ENCODE results near the gene TMEM225B.
"Not testable (repeated sequence)": the region's sequence is repeated elsewhere in the genome, so short reads cannot be mapped to it uniquely, and the experiment has no call there.

The TMEM225B gene

GRCh38 chr7:99579956-99580777, 17.9 kb upstream of the TMEM225B start:
- DNase-seq: peak; percentile 41

- DNase-seq: not testable (repeated sequence)
Measured at GRCh38 chr7:99580778-99581332, 17.2 kb upstream of the TMEM225B start.

GRCh38 chr7:99588868-99589267, 9.2 kb upstream of the TMEM225B start:
- no peak for DNase-seq

DNA sequence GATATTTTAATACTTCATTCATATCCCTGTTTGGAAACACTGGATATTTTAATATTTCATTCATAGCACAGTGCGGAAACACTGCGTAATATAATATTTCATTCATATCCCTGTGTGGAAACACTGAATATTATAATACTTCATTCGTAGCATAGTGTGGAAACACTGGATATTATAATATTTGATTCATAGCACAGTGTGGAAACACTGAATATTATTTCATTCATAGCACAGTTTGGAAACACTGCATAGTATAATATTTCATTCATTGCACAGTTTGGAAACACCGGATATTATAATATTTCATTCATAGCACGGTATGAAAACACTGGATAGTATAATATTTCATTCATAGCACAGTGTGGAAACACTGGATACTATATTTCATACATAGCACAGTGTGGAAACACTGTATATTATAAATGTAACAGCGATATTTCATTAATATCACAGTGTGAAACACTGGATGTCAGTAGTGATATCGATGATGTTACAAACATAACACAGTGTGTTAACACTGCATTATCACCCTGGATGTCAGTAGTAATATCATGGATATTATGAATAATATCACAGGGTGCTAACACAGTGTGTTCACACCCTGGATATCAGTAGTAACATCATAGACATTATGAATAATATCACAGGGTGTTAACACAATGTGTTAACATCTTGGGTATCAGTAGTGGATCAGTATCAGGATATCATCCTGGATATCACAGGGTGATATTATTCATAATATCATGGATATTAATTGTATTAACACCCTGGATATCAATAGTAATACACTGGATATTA, 2.9 kb upstream of the TMEM225B start:
- DNase-seq: no peak

DNA sequence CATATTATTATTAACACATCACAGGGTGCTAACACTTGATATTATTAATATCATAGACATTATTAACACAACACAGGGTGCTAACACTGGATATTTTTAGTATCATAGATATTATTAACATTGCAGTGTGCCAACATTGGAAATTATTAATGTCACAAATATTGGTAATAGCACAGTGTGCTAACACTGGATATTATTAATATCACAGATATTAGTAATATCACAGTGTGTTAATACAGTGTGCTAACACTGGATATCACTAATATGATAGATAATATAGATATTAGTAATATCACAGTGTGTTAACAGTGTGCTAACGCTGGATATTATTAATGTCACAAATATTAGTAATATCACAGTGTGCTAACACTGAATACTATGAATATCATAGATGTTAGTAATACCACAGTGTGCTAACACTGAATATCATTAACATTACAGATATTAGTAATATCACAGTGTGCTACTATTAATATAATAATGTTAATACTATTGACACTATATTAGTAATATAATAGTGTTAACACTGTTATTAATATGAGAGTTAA, 1.6 kb upstream of the TMEM225B start:
- DNase-seq: no peak

DNA sequence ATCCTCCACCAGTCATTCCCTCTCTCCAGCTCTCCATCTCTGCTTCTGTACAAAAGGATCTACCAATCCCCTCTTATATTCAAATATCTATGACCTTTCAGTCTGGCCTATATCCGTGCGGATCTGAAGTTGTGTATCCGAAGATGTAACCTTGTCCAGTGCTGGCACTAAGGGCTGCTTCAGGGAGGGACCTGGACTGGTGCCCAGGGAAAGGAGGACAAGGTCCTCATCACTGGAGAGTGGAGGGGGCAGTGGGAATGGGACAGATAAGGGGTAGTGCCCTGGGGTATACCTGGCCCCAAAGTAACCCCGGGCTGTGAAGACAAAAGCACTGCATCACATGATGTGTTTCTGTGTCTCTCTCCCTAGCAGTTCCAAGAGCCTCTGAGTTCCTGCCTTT, 1.8 kb downstream of the TMEM225B start:
- no peak for DNase-seq

DNA sequence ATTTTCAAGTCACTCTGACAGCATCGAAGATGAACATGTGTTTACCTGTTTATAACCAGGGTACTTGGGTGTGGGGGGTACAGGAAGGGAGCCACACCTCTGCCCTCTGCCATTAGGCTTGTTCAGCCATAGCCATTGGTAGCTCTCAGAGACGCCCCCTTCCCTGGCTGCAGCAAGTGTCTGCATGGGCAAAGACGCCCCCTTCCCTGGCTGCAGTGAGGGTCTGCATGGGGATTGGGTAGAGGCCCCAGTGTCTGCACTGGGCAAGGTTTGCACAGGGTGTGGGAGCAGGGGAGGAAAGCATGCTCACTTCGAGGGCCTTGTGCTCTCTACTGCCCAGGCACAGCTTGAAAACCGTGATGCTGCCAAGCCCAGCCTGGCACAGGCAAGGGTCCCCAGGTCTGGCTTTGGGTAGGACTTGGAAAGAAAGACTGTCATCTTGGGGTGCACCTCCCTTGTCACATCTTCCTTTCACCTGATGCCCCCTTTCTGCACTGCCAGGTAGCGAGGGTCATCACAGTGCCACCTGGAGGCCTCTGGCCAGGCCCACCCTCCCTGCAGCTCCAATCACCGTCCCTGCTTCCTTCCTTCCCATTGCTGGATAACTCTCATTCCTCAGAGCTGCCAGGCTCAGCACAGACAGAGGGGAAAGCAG, 3.7 kb downstream of the TMEM225B start:
- no peak for DNase-seq

DNA sequence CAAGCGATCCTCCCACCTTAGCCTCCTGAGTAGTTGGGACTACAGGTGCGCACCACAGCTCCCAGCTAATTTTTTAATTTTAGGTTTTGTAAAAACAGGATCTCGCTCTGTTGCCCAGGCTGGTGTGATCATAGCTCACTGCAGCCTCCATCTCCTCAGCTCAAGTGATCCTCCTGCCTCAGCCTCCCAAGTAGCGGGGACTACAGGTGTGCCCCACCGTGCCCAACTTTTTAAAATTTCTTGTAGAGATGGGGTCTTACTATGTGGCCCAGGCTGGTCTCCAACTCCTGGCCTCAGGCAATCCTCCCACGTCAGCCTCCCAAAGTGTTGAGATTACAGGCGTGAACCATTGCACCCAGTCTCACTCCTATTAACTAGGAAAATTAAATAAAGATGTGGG, 7.5 kb downstream of the TMEM225B start:
- no peak for DNase-seq

DNA sequence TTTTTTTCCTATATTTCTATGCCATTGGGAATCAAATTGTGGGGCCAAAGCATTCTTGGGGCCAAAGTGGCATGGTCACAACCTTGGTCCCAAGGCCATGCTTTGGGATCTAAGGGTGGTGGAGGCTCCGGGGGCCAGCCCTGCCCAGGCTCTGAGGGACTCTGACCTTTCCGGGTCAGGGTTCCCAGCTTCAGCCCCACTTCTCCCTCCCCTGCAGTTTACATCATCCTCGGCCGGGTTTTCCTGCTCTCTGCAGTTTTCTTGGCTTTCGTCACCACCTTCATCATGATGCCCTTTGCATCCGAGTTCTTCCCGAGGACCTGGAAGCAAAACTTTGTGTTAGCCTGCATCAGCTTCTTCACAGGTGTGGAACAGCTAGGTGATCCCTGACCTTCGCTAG, 8.5 kb downstream of the TMEM225B start:
- DNase-seq: no peak

- no peak for DNase-seq
Measured at GRCh38 chr7:99607548-99607947, 9.5 kb downstream of the TMEM225B start.

DNA sequence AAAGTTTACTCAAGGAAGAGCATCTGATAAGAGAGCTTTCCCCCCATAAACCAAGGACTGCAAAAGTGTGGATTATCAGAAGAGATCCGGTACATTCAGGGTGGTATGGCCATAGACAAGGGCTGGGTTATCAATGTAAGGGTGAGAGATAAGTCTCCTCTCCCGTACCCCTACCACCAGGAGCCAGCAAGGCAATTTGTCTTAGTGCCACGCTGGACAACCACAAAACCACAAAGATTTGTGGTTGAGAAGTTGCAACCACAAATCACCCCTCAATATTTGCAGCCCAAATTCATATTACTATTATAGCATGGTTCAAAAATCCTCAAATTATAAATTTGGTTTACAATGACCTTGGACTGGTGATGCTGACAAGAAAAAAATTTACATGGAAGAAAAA, 16.4 kb downstream of the TMEM225B start:
- no peak for DNase-seq

GRCh38 chr7:99615989-99616358, 17.9 kb downstream of the TMEM225B start:
- DNase-seq: no peak

DNA sequence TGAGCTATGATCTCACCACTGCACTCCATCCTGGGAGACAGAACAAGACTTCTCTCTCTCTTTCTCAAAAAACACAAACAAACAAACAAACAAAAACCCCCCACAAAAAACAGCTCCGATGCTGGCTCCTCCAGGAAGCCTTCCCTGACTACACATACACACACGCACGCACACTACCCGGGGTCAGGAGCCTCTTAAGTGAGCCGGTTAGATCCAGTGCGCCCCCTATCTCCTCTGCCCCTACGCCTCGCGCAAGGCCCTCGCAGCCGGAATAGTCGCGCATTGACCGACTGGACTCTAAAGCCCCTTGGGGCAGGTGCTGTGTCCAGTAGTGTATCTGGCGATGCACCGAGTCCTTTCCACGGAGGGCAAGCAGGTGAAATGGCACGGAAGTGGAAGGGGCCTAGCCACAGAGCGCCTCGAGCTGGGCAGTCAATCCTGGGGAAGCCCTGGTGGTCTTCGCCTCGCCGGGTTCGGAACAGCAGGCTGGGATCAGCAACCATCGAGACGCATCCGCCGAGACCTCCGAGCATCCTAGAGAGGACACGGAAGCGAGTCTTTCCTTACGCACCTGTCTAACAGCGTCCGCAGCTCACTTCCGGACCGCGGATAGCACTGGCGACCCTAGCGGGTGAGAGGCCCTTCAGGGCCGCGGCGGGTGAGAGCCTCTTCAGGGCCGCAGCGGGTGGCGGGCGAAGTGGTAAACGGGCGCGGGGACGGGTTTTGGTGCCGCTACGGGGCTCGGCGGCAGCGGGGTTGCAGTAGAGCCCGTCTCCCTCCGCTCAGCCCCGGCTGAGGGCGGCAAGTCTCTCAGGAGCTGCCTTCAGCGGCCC, 18.5 kb downstream of the TMEM225B start, which contains the start of gene ZSCAN25:
ZSCAN25 (plus strand) TSS at position 588 of the 833 bp plus-strand sequence. CDS start 2,661 bp downstream, outside the sequence.
- peak; percentile 78 for DNase-seq

- no peak for DNase-seq
Measured at GRCh38 chr7:99617192-99617781, 19.2 kb downstream of the TMEM225B start.

DNA sequence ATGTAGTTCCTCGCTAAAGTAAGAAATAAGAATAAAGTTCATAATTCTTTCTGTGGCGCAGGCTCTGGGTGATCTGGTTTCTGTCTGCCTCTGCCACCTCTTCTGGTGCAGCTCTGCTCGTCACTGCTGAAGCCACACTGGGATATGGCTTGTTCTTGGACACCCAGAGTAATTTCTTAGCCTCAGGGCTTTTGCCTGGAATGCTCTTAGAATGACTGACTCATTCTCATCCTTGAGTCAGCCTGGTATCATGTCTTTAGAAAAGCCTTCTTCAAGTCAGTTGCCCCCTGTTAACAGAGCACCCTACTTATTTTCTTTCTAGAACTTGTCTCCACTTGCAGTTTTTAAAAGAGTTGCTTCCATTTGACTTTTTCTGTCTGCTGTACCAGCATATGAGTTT, 20.7 kb downstream of the TMEM225B start:
- DNase-seq: no peak

GRCh38 chr7:99619571-99620130, 21.6 kb downstream of the TMEM225B start:
- no peak for DNase-seq

GRCh38 chr7:99621271-99621670, 23.2 kb downstream of the TMEM225B start:
- no peak for DNase-seq

- no peak for DNase-seq
Measured at GRCh38 chr7:99622596-99622995, 24.5 kb downstream of the TMEM225B start.

GRCh38 chr7:99623091-99623693, 25.1 kb downstream of the TMEM225B start:
- DNase-seq: no peak

DNA sequence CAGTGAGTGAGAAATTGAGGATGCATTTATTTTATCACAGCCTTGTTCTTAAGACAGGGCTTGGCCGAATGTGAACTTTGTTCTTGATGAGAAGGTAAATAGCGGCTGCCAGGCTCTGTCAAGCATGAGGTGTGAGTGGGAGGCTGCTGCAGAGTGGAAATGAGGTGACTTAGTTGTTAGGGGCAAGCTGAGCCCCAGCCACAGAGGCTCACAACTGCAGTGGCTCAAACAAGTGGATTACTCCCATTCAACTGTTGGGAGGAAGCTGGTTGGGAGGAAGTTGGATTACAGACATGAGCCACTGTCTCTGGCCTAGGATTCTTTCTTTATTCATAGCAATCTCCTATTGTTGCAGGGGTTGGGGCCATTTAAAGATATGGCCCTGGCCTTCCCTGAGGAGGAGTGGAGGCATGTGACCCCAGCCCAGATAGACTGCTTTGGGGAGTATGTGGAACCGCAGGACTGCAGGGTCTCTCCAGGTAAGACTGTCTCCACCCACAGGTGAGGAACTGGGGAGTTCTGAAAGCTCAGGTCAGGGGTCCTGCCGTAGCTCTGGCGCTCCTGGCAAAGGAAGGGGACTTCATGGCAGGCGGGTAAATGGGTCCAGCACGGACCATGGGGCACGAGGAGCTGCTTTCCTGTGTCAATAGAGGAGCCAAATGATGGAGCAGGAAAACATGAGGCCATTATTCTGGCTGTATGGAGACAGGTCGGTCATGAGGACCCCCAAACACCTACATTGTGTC, 25.8 kb downstream of the TMEM225B start:
- DNase-seq: no peak

All from NCI-H1417 treated with DMSO at 0.1 percent for 48 hours (cell line).